Keratinocyte (primary cell): ENCODE measurements around the gene DNAH17. TPM values are rescaled to one million over a fixed set of nuclear protein-coding genes. Genes with fewer than 3 reads are reported as not detected.

ENCODE experiments used
- DNase-seq: peaks from one replicate; pipeline ENCODE4 v3.0.0-alpha.2; 2011; ENCODE audit warnings: low read depth, missing footprints, low spot score
- FAIRE-seq: peaks from 2 replicates; lab custom pipeline; 2011; peaks lifted over from hg19 to GRCh38; lab: Jason Lieb, UNC
- H2AFZ ChIP-seq: 2 replicates; pipeline ENCODE4 v1.6.0; 2012; ENCODE audit warnings: low read length, control low read depth, inconsistent platforms; ENCODE audit not compliant: control insufficient read depth
- H3K27ac ChIP-seq: 2 replicates; pipeline ENCODE4 v1.5.1; 2011; ENCODE audit warnings: low read length; ENCODE audit not compliant: control insufficient read depth, insufficient read depth
- H3K27me3 ChIP-seq: 3 replicates; pipeline ENCODE4 v1.6.0; 2011; ENCODE audit warnings: low read length; ENCODE audit not compliant: control insufficient read depth, insufficient read depth; ENCODE audit errors: extremely low read depth
- H3K36me3 ChIP-seq, 2 experiments: 2 replicates in 1 of 2; 3 replicates in 1 of 2; pipeline ENCODE4 v1.5.1; 2011; ENCODE audit warnings: low read length in 2 of 2, mild to moderate bottlenecking in 1 of 2; ENCODE audit not compliant: control insufficient read depth in 2 of 2, insufficient read depth in 2 of 2; ENCODE audit errors: extremely low read depth in 1 of 2
- H3K4me1 ChIP-seq: 3 replicates; pipeline ENCODE4 v1.5.1; 2011; ENCODE audit warnings: low read length; ENCODE audit not compliant: control insufficient read depth, insufficient read depth; ENCODE audit errors: extremely low read depth
- H3K4me2 ChIP-seq: 3 replicates; pipeline ENCODE4 v1.6.0; 2011; ENCODE audit warnings: low read depth, low read length; ENCODE audit not compliant: control insufficient read depth, insufficient read depth; ENCODE audit errors: extremely low read depth
- H3K4me3 ChIP-seq, 3 experiments: fragments of 200-600 bp in 1 of 3; sonication (generic) in 1 of 3; 2 replicates in 2 of 3; 3 replicates in 1 of 3; pipeline ENCODE4 v1.5.1; 2011 to 2016; ENCODE audit warnings: low read length in 3 of 3, mild to moderate bottlenecking in 3 of 3, control low read depth in 2 of 3, inconsistent platforms in 1 of 3, low read depth in 1 of 3, mixed read lengths in 1 of 3, mixed run types in 1 of 3, moderate library complexity in 1 of 3; ENCODE audit not compliant: control insufficient read depth in 2 of 3, insufficient read depth in 2 of 3; ENCODE audit errors: extremely low read depth in 1 of 3
- H3K79me2 ChIP-seq: 2 replicates; pipeline ENCODE4 v1.6.0; 2012; ENCODE audit warnings: low read length; ENCODE audit not compliant: control insufficient read depth, insufficient read depth
- H3K9ac ChIP-seq: 3 replicates; pipeline ENCODE4 v1.6.0; 2011; ENCODE audit warnings: low read length; ENCODE audit not compliant: control insufficient read depth, insufficient read depth; ENCODE audit errors: extremely low read depth
- H3K9me1 ChIP-seq: 3 replicates; pipeline ENCODE4 v1.6.0; 2011; ENCODE audit warnings: low read length; ENCODE audit not compliant: control insufficient read depth, insufficient read depth; ENCODE audit errors: extremely low read depth
- H3K9me3 ChIP-seq: 2 replicates; pipeline ENCODE4 v1.5.1; 2012; ENCODE audit warnings: low read depth, low read length; ENCODE audit not compliant: control insufficient read depth
- H4K20me1 ChIP-seq: 3 replicates; pipeline ENCODE4 v1.6.0; 2011; ENCODE audit warnings: low read length; ENCODE audit not compliant: control insufficient read depth, insufficient read depth; ENCODE audit errors: extremely low read depth
- EZH2 ChIP-seq: IDR thresholded peaks from one replicate; pipeline ENCODE4 v1.6.1; 2012; ENCODE audit warnings: inconsistent platforms, mild to moderate bottlenecking, low read length, moderate library complexity
- dilution Hi-C: fragments of 300-500 bp; cut with MboI; formaldehyde crosslinking; loops from one replicate; pipeline ENCODE4 v1.7.0; 2020; ENCODE audit warnings: low sequenced_read_pairs; ENCODE audit not compliant: extremely low pct_ligation_motif_present
- polyA plus RNA-seq, 5 experiments: library from polyadenylated mRNA; depleted of rRNA in 3 of 5; stranded (reverse) in 3 of 5; stranded (forward) in 1 of 5; unstranded in 1 of 5; fragments of >200 nt; gene quantifications; 1 replicate in 1 of 5; 2 replicates in 3 of 5; 3 replicates in 1 of 5; pipeline versions ENCODE4 v1.2.1 to v1.2.3, GENCODE V29; 2011 to 2012; ENCODE audit warnings: missing spikeins in 2 of 5, low read depth in 1 of 5, low replicate concordance in 1 of 5
- TF ChIP-seq, protein P1 (sequence below), 3 experiments: IDR thresholded peaks in 1 of 3; conservative IDR thresholded peaks in 1 of 3; optimal IDR thresholded peaks in 1 of 3; 2 replicates in 2 of 3; 3 replicates in 1 of 3; pipeline versions ENCODE3 to v1.5.1; 2011; ENCODE audit warnings: low read length in 3 of 3, mild to moderate bottlenecking in 3 of 3, moderate library complexity in 2 of 3, control low read depth in 1 of 3, inconsistent platforms in 1 of 3; ENCODE audit not compliant: insufficient read depth in 2 of 3; ENCODE audit errors: extremely low read depth in 1 of 3

DNAH17 gene
- polyA plus RNA-seq, 1 donor (not counting 4 experiments of a cell fraction or from before 2014, with no cell fraction given): 0.16 TPM

DNA sequence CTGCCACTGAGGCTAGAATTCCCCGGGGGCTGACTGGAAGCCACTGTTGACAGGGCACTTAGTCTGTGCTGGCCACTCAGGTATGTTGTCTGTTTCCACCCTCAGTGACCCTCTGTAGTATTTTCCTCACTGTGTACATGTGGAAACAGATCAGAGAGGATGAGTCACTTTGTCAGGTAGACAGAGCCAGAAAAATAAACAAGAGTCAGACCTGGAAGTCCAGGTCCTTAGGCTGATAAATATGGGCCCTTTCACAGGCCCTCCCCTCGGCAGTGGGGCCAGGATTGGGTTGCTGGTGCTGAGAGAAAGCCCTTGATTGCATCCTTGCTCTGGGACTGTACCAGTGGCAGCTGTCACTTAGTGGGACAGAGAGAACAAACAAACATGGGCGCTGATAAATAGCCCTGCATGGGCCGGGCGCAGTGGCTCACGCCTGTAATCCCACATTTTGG, 177.5 kb downstream of the DNAH17 start:
- no peak overlapping the region for H3K4me3 ChIP-seq
- no peak overlapping the region for H3K4me2 ChIP-seq
- H2AFZ ChIP-seq: no peak overlapping the region
- dilution Hi-C loops: no loop called here
- FAIRE-seq: peak; percentile 46
- peaks cover 24% of the 10 kb centered on the region for H3K79me2 ChIP-seq
- H3K27ac ChIP-seq: no peak overlapping the region
- H3K4me1 ChIP-seq: peaks cover 18% of the 10 kb centered on the region
- no peaks in the 10 kb centered on the region for H3K27me3 ChIP-seq
- H3K36me3 ChIP-seq: peaks cover 42 to 66% of the 10 kb centered on the region in 2 experiments
- no peak for DNase-seq
- TF ChIP-seq EZH2: no peak
- TF ChIP-seq, protein P1, sequence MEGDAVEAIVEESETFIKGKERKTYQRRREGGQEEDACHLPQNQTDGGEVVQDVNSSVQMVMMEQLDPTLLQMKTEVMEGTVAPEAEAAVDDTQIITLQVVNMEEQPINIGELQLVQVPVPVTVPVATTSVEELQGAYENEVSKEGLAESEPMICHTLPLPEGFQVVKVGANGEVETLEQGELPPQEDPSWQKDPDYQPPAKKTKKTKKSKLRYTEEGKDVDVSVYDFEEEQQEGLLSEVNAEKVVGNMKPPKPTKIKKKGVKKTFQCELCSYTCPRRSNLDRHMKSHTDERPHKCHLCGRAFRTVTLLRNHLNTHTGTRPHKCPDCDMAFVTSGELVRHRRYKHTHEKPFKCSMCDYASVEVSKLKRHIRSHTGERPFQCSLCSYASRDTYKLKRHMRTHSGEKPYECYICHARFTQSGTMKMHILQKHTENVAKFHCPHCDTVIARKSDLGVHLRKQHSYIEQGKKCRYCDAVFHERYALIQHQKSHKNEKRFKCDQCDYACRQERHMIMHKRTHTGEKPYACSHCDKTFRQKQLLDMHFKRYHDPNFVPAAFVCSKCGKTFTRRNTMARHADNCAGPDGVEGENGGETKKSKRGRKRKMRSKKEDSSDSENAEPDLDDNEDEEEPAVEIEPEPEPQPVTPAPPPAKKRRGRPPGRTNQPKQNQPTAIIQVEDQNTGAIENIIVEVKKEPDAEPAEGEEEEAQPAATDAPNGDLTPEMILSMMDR (optimal IDR thresholded peaks at IDR 0.05 in 1 of 3, IDR thresholded peaks at IDR 0.05 in 1 of 3, conservative IDR thresholded peaks at IDR 0.05 in 1 of 3; ENCODE audit: extremely low read depth in 1 of 3, insufficient read depth in 2 of 3, low read length in 3 of 3): no peak
- no peaks in the 10 kb centered on the region for H3K9me1 ChIP-seq
- H3K9ac ChIP-seq: no peak overlapping the region
- no peaks in the 10 kb centered on the region for H3K9me3 ChIP-seq
- H4K20me1 ChIP-seq: peaks cover 13% of the 10 kb centered on the region

DNA sequence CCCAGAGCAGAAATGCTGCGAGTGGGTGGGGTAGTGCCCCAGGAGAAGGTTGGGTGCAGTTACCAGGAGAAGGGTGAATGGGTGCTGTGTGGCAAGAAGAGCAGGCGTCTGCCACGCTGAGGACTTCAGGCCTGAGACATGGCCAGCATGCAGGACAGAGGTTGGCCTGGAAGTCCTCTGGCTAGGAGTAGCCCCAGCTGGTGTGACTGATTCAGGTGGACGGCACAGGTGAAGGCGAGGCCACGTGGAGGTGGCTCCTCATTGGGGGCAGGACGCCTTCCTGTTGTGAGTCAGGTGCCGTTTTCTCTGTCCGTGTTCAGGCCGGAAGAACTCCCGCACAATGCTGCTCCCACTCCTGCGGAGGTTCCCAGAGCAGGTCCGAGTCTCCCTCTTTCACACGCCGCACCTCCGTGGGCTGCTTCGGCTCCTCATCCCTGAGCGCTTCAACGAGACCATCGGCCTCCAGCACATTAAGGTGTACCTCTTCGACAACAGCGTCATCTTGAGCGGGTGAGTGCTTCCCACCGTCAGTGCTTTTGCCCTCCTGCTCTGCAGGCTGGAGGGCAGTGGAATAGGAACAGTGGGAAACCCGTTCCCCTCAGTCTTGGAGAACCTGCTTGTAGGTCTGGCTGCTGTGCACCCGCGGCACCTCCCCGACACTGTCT, 178.0 kb downstream of the DNAH17 start:
- Histone ChIP-seq H3K9me3 (no peaks in the 10 kb centered on the region), H3K9me1 (no peaks in the 10 kb centered on the region), H2AFZ (no peak overlapping the region), H3K79me2 (peaks cover 27% of the 10 kb centered on the region), H3K27me3 (no peaks in the 10 kb centered on the region), H4K20me1 (peaks cover 13% of the 10 kb centered on the region), H3K9ac (no peak overlapping the region), H3K4me1 (peaks cover 18% of the 10 kb centered on the region), H3K4me3 (no peak overlapping the region), H3K4me2 (no peak overlapping the region), H3K27ac (no peak overlapping the region), H3K36me3 (peaks cover 43 to 69% of the 10 kb centered on the region in 2 experiments)
- FAIRE-seq: no peak
- DNase-seq: no peak
- dilution Hi-C loops: no loop called here
- TF ChIP-seq, protein P1 (optimal IDR thresholded peaks at IDR 0.05 in 1 of 3, IDR thresholded peaks at IDR 0.05 in 1 of 3, conservative IDR thresholded peaks at IDR 0.05 in 1 of 3; ENCODE audit: extremely low read depth in 1 of 3, insufficient read depth in 2 of 3, low read length in 3 of 3): no peak
- no peak for TF ChIP-seq EZH2
